ENCODE results near the gene GJC1. TPM values are rescaled to one million over a fixed set of nuclear protein-coding genes. Genes with fewer than 3 reads are reported as not detected.

Gene GJC1
- total RNA-seq, 1 donor from 2014 or later: 75.2 TPM

GRCh38 chr17:44752953-44753861 is 76.9 kb downstream of the GJC1 start:
- no peak overlapping the region for H3K4me3 Mint-ChIP-seq (ENCODE audit: low read depth)
- H3K27ac Mint-ChIP-seq: no peak overlapping the region
- H3K27me3 Mint-ChIP-seq: peaks cover 16% of the 10 kb centered on the region
- no peak for DNase-seq (ENCODE audit: low spot score, unreplicated experiment)
- no peaks in the 10 kb centered on the region for H3K4me1 Mint-ChIP-seq (ENCODE audit: low read depth)
- TF ChIP-seq CTCF (IDR thresholded peaks at IDR 0.05; ENCODE audit: unreplicated experiment): no peak
- H3K9me3 Mint-ChIP-seq (ENCODE audit: low read depth): no peaks in the 10 kb centered on the region
- peaks cover 4% of the 10 kb centered on the region for H3K36me3 Mint-ChIP-seq (ENCODE audit: insufficient read depth)

GRCh38 chr17:44751806-44752205 is 78.3 kb downstream of the GJC1 start:
- no peak overlapping the region for H3K27ac Mint-ChIP-seq
- no peak for DNase-seq (ENCODE audit: low spot score, unreplicated experiment)
- no peak overlapping the region for H3K4me3 Mint-ChIP-seq (ENCODE audit: low read depth)
- no peak for TF ChIP-seq CTCF (IDR thresholded peaks at IDR 0.05; ENCODE audit: unreplicated experiment)
- peaks cover 4% of the 10 kb centered on the region for H3K36me3 Mint-ChIP-seq (ENCODE audit: insufficient read depth)
- no peaks in the 10 kb centered on the region for H3K9me3 Mint-ChIP-seq (ENCODE audit: low read depth)
- peaks cover 3% of the 10 kb centered on the region for H3K27me3 Mint-ChIP-seq
- no peaks in the 10 kb centered on the region for H3K4me1 Mint-ChIP-seq (ENCODE audit: low read depth)

GRCh38 chr17:44751331-44751730 is 78.8 kb downstream of the GJC1 start:
- Mint-ChIP-seq H3K36me3 (ENCODE audit: insufficient read depth) (peaks cover 4% of the 10 kb centered on the region), H3K9me3 (ENCODE audit: low read depth) (no peaks in the 10 kb centered on the region), H3K27ac (no peak overlapping the region), H3K27me3 (peaks cover 3% of the 10 kb centered on the region), H3K4me1 (ENCODE audit: low read depth) (no peaks in the 10 kb centered on the region), H3K4me3 (ENCODE audit: low read depth) (no peak overlapping the region)
- DNase-seq (ENCODE audit: low spot score, unreplicated experiment): no peak
- TF ChIP-seq CTCF (IDR thresholded peaks at IDR 0.05; ENCODE audit: unreplicated experiment): no peak

GRCh38 chr17:44749980-44750318 is 80.1 kb downstream of the GJC1 start:
- peak overlapping the region; percentile 7 for H3K27ac Mint-ChIP-seq
- H3K4me3 Mint-ChIP-seq (ENCODE audit: low read depth): no peak overlapping the region

More at GRCh38 chr17:44749980-44750318, 80.1 kb downstream of the GJC1 start:
- Mint-ChIP-seq H3K27me3 (peaks cover 3% of the 10 kb centered on the region), H3K4me1 (ENCODE audit: low read depth) (no peaks in the 10 kb centered on the region), H3K36me3 (ENCODE audit: insufficient read depth) (peaks cover 4% of the 10 kb centered on the region), H3K9me3 (ENCODE audit: low read depth) (no peaks in the 10 kb centered on the region)
- DNase-seq (ENCODE audit: low spot score, unreplicated experiment): no peak
- no peak for TF ChIP-seq CTCF (IDR thresholded peaks at IDR 0.05; ENCODE audit: unreplicated experiment)

Data from progenitor cell of endocrine pancreas (in vitro differentiated cells).